ENCODE results near the gene BNC2. TPM values are rescaled to one million over a fixed set of nuclear protein-coding genes. Genes with fewer than 3 reads are reported as not detected.

BNC2 gene
- total RNA-seq, 4 donors from 2014 or later: 17.2 to 26.7 (median 20.1) TPM

DNA sequence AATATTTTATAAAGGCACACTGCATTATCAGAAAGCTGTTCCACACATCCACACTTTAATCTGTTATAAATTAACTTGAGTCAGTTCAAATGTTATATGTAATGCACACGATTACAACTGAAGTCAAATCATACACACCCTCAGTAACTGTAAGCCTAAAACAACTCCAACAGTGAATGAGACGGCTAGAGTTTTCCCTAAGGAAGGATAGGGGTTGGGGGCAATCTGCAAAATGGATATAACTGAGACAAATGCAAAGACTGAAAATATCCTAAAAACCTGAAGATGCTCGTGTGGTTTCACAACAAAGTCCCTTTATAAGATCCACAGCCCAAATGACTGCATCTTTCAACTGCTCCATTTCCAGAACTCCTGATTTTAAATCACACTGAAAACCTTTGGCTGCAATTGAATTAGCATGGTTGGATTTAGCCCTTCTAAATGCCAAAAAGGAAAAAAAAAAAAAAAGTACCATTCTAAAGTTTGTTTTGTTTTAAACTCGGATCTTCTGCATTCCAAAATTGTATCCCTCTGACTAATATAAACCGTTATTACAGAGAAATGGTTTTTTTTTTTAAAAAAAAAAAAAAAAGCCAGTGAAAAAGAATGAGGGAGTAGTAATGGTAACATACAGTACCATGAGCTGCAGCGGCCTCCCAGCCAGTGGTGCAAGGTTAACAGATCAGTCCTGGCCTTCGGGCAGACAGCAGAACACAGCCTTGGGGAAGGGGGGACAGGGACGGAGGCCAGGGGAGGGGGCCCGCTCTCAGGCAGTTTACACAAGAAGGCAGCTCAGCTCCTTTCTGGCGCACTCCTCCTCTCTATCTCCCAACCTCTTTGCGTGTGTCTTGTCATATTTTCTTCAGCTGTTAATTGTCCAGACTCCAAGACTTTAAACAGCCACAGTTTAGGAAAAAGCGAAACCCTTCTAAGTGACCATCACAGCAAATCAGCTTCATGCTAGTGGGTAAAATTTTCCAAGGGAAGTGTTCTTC is 166.1 kb downstream of the BNC2 start:
- TF ChIP-seq, protein P1, sequence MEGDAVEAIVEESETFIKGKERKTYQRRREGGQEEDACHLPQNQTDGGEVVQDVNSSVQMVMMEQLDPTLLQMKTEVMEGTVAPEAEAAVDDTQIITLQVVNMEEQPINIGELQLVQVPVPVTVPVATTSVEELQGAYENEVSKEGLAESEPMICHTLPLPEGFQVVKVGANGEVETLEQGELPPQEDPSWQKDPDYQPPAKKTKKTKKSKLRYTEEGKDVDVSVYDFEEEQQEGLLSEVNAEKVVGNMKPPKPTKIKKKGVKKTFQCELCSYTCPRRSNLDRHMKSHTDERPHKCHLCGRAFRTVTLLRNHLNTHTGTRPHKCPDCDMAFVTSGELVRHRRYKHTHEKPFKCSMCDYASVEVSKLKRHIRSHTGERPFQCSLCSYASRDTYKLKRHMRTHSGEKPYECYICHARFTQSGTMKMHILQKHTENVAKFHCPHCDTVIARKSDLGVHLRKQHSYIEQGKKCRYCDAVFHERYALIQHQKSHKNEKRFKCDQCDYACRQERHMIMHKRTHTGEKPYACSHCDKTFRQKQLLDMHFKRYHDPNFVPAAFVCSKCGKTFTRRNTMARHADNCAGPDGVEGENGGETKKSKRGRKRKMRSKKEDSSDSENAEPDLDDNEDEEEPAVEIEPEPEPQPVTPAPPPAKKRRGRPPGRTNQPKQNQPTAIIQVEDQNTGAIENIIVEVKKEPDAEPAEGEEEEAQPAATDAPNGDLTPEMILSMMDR (IDR thresholded peaks at IDR 0.05; ENCODE audit: low read depth): no peak

GRCh38 chr9:16701347-16701746 is 169.1 kb downstream of the BNC2 start:
- TF ChIP-seq, protein P1 (IDR thresholded peaks at IDR 0.05; ENCODE audit: low read depth): no peak

GRCh38 chr9:16693616-16694015 is 176.9 kb downstream of the BNC2 start:
- TF ChIP-seq, protein P1 (IDR thresholded peaks at IDR 0.05; ENCODE audit: low read depth): no peak

DNA sequence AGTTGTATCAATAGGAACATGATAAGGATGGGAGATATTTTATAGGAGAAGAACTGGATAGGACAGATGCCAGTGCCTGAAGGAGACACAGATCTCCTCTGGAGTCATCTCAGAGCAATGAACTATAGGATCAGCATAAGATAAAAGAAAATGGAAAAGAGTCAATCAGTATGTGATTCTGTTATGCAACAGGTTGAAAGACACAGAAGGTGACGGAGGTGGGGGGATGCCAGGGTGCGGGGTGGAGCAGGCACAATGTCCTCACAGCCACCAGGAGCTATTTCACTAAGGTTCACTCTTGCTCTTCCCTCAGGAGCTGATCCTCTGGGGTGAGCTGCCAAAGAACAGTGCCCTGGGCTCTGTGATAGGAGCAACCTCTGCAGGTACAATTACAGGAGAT is 179.8 kb downstream of the BNC2 start:
- TF ChIP-seq, protein P1 (IDR thresholded peaks at IDR 0.05; ENCODE audit: low read depth): no peak

GRCh38 chr9:16690205-16690604 is 180.3 kb downstream of the BNC2 start:
- TF ChIP-seq, protein P1 (IDR thresholded peaks at IDR 0.05; ENCODE audit: low read depth): no peak

DNA sequence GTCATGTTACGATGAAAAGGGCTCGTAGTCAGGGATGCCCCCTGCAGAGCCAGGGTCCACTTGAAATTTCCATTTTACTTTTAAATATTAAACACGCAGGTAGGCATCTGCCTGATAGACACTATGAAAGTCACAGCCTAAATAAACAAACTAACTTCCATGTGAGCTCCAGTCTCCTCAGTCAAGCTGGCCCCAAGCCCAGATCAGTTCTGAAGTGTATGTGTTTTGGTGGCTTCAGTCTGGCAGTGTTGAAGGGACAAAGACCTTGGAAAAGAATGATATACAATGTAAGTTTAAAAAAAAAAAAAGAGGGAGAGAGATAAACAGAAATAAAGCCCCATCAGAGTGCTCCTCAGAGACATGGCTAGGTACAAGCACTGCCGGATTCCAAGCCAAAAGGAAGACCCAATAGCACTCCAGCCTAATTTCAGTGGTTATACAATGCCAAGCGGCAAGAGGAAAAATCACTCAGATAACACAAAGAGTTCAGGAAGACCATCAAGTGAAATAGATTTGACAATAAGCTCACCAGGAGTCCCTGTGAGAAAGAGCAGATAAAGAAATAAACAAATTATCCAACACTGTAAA is 181.0 kb downstream of the BNC2 start:
- TF ChIP-seq, protein P1 (IDR thresholded peaks at IDR 0.05; ENCODE audit: low read depth): no peak

- TF ChIP-seq, protein P1 (IDR thresholded peaks at IDR 0.05; ENCODE audit: low read depth): no peak
These were observed 181.7 kb downstream of the BNC2 start for GRCh38 chr9:16688814-16689213.

Measured in subcutaneous adipose tissue (tissue), 4 donors.